Endothelial cell of umbilical vein (primary cell): ENCODE measurements around the gene ARHGAP42. TPM values are rescaled to one million over a fixed set of nuclear protein-coding genes. Genes with fewer than 3 reads are reported as not detected.

Source experiments
- BruUV-seq: library from RNA; stranded (reverse); fragments of 400-500 nt; replicated peaks from 2 replicates; lab custom pipeline; 2021; lab: Mats Ljungman, UMichigan
- CTCF ChIA-PET: fragments of 300-600, 350-600 bp; sonication (Branson Sonifier 250); formaldehyde crosslinking; loops from one replicate; lab custom pipeline; 2021; ENCODE audit warnings: antibody characterized with exemption, inconsistent platforms; lab: Charles Lee
- POLR2A ChIA-PET: fragments of 300-600, 350-600 bp; sonication (Branson Sonifier 250); formaldehyde crosslinking; loops from one replicate; lab custom pipeline; 2021; ENCODE audit warnings: antibody characterized with exemption, inconsistent platforms; lab: Charles Lee
- DNase-seq: peaks from one replicate; pipeline ENCODE4 v3.0.0-alpha.2; 2011; ENCODE audit warnings: low read depth, low spot score
- FAIRE-seq: peaks from 2 replicates; lab custom pipeline; 2011; peaks lifted over from hg19 to GRCh38; lab: Jason Lieb, UNC
- H2AFZ ChIP-seq: 2 replicates; pipeline ENCODE4 v1.6.0; 2012; ENCODE audit warnings: low read depth, low read length, control low read depth, inconsistent platforms
- H3K27ac ChIP-seq: 2 replicates; pipeline ENCODE4 v1.5.1; 2011; ENCODE audit warnings: low read depth, mild to moderate bottlenecking, control low read depth, low read length, moderate library complexity; ENCODE audit not compliant: insufficient read depth
- H3K27me3 ChIP-seq, 2 experiments: 2 replicates each; pipeline versions ENCODE4 v1.6.0 to v1.6.1; 2011; ENCODE audit warnings: low read length in 2 of 2, mixed read lengths in 1 of 2; ENCODE audit not compliant: control insufficient read depth in 2 of 2, insufficient read depth in 2 of 2
- H3K36me3 ChIP-seq, 2 experiments: 2 replicates in 1 of 2; 3 replicates in 1 of 2; pipeline ENCODE4 v1.5.1; 2011; ENCODE audit warnings: low read length in 2 of 2, mild to moderate bottlenecking in 1 of 2, moderate library complexity in 1 of 2; ENCODE audit not compliant: control insufficient read depth in 2 of 2, insufficient read depth in 2 of 2; ENCODE audit errors: extremely low read depth in 1 of 2
- H3K4me1 ChIP-seq: 3 replicates; pipeline ENCODE4 v1.5.1; 2011; ENCODE audit warnings: mild to moderate bottlenecking, low read length; ENCODE audit not compliant: control insufficient read depth, insufficient read depth; ENCODE audit errors: extremely low read depth
- H3K4me2 ChIP-seq: 2 replicates; pipeline ENCODE4 v1.6.1; 2011; ENCODE audit warnings: low read length, control low read depth, mixed read lengths; ENCODE audit not compliant: insufficient read depth
- H3K4me3 ChIP-seq, 3 experiments: fragments of 200-600 bp in 1 of 3; sonication (generic), shearing (Covaris generic) in 1 of 3; replicated peaks in 1 of 3; 2 replicates each; pipeline ENCODE4 v1.5.1; 2011 to 2016; ENCODE audit warnings: control low read depth in 3 of 3, low read length in 3 of 3, mild to moderate bottlenecking in 2 of 3, inconsistent platforms in 1 of 3, low read depth in 1 of 3, moderate library complexity in 1 of 3; ENCODE audit not compliant: insufficient read depth in 1 of 3
- H3K79me2 ChIP-seq: 2 replicates; pipeline ENCODE4 v1.6.0; 2012; ENCODE audit warnings: low read length, inconsistent platforms; ENCODE audit not compliant: control insufficient read depth, insufficient read depth
- H3K9ac ChIP-seq: replicated peaks from 2 replicates; pipeline ENCODE3; 2011; ENCODE audit warnings: low read length, control low read depth; ENCODE audit not compliant: insufficient read depth; ENCODE audit errors: extremely low read depth
- H3K9me1 ChIP-seq: replicated peaks from 3 replicates; pipeline ENCODE4 v1.6.0; 2011; ENCODE audit warnings: mild to moderate bottlenecking, low read length; ENCODE audit not compliant: control insufficient read depth, insufficient read depth; ENCODE audit errors: extremely low read depth
- H3K9me3 ChIP-seq: replicated peaks from 2 replicates; pipeline ENCODE4 v1.5.1; 2012; ENCODE audit warnings: low read length, inconsistent platforms; ENCODE audit not compliant: control insufficient read depth, insufficient read depth
- H4K20me1 ChIP-seq: replicated peaks from 2 replicates; pipeline ENCODE3; 2011; ENCODE audit warnings: mild to moderate bottlenecking, low read length; ENCODE audit not compliant: control insufficient read depth, insufficient read depth; ENCODE audit errors: extremely low read depth
- EZH2 ChIP-seq: IDR thresholded peaks from 2 replicates; pipeline ENCODE4 v1.6.1; 2012; ENCODE audit warnings: borderline replicate concordance, low read depth, mild to moderate bottlenecking, moderate library complexity, low read length, inconsistent platforms; ENCODE audit not compliant: severe bottlenecking
- GATA2 ChIP-seq: IDR thresholded peaks from 2 replicates; pipeline ENCODE4 v1.7.0; 2011; ENCODE audit warnings: low read depth, mild to moderate bottlenecking, moderate library complexity, mixed read lengths, low read length; ENCODE audit not compliant: insufficient read length, insufficient read depth
- MYC ChIP-seq: IDR thresholded peaks from one replicate; pipeline ENCODE4 v1.6.1; 2011; ENCODE audit warnings: mild to moderate bottlenecking, low read depth, low read length
- POLR2A ChIP-seq: IDR thresholded peaks from 2 replicates; pipeline ENCODE4 v1.6.1; 2012; ENCODE audit warnings: low read depth, mild to moderate bottlenecking, control low read depth, low read length
- POLR2AphosphoS5 ChIP-seq: IDR thresholded peaks from 2 replicates; pipeline ENCODE4 v1.6.1; 2012; ENCODE audit warnings: low read depth, mild to moderate bottlenecking, control low read depth, low read length, moderate library complexity; ENCODE audit not compliant: insufficient read depth
- dilution Hi-C: fragments of 300-500 bp; cut with MboI; formaldehyde crosslinking; loops from one replicate; pipeline ENCODE4 v1.15.0; 2019; ENCODE audit warnings: low sequenced_read_pairs; ENCODE audit not compliant: extremely low pct_ligation_motif_present
- intact Hi-C: fragments of 100-400 bp; cut with micrococcal nuclease; formaldehyde crosslinking; loops from one replicate; pipeline ENCODE4 v1.10.0; 2022
- polyA plus RNA-seq, 4 experiments: library from polyadenylated mRNA; depleted of rRNA in 3 of 4; stranded (reverse) in 3 of 4; unstranded in 1 of 4; fragments of >200 nt; gene quantifications; 2 replicates each; pipeline versions ENCODE4 v1.2.1 to v1.2.3, GENCODE V29; 2011 to 2012; ENCODE audit warnings: missing spikeins in 1 of 4
- total RNA-seq: library from RNA; stranded (reverse); gene quantifications from 2 replicates; pipeline ENCODE4 v1.2.3, GENCODE V29; 2021
- TF ChIP-seq, protein P1 (sequence below): IDR thresholded peaks from 2 replicates; pipeline ENCODE4 v1.6.1; 2011; ENCODE audit not compliant: insufficient read depth, insufficient read length
- TF ChIP-seq, protein P2 (sequence below), 2 donors: IDR thresholded peaks; 1 replicate in 1 of 2; 2 replicates in 1 of 2; pipeline ENCODE4 v1.5.1; 2011; ENCODE audit warnings: low read length in 2 of 2, mild to moderate bottlenecking in 2 of 2, moderate library complexity in 2 of 2, control low read depth in 1 of 2, inconsistent platforms in 1 of 2, low read depth in 1 of 2; ENCODE audit not compliant: insufficient read depth in 1 of 2; ENCODE audit errors: extremely low read depth in 1 of 2

ARHGAP42 gene
- total and polyA plus RNA-seq, 2 donors (not counting 3 experiments of a cell fraction or from before 2014, with no cell fraction given), result 1.8 to 2.4 TPM

DNA sequence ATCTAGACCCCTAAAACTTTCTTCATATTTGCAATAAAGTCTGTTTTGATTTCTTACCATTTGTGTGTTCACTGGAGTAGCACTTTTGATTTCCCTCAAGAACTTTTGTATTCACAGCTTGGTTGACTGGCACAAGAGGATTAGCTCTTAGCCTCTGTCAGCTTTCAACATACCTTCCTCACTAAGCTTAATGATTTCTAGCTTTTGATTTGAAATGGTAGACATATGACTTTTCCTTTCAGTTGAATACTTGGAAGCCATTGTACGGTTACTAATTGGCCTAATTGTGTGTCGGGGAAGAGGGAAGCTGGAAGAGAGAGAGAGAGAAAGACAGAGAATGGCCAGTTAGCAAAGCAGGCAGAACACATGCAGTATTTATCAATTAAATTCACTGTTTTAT lies 180.5 kb downstream of the ARHGAP42 start:
- Histone ChIP-seq H3K4me1 (no peaks in the 10 kb centered on the region), H3K27me3 (no peaks in the 10 kb centered on the region), H3K9me1 (no peaks in the 10 kb centered on the region), H4K20me1 (no peaks in the 10 kb centered on the region), H2AFZ (no peak overlapping the region), H3K9me3 (no peaks in the 10 kb centered on the region), H3K4me3 (no peak overlapping the region), H3K79me2 (no peaks in the 10 kb centered on the region), H3K36me3 (no peaks in the 10 kb centered on the region), H3K9ac (no peak overlapping the region), H3K4me2 (no peak overlapping the region), H3K27ac (no peak overlapping the region)
- BruUV-seq, result no TSS peak
- CTCF ChIA-PET, result interaction anchor here (1.1 kb wide), 1 partner anchor 180 kb away, joined by 3 read pairs; no protein-coding TSS in a partner anchor
- dilution Hi-C loops (no loop called here), intact Hi-C loops (no loop called here)
- DNase-seq (no peak), FAIRE-seq (no peak)
- TF ChIP-seq POLR2AphosphoS5 (no peak), GATA2 (no peak), POLR2A (no peak), EZH2 (no peak), MYC (no peak)
- TF ChIP-seq, protein P1, sequence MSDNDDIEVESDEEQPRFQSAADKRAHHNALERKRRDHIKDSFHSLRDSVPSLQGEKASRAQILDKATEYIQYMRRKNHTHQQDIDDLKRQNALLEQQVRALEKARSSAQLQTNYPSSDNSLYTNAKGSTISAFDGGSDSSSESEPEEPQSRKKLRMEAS, result no peak
- TF ChIP-seq, protein P2, sequence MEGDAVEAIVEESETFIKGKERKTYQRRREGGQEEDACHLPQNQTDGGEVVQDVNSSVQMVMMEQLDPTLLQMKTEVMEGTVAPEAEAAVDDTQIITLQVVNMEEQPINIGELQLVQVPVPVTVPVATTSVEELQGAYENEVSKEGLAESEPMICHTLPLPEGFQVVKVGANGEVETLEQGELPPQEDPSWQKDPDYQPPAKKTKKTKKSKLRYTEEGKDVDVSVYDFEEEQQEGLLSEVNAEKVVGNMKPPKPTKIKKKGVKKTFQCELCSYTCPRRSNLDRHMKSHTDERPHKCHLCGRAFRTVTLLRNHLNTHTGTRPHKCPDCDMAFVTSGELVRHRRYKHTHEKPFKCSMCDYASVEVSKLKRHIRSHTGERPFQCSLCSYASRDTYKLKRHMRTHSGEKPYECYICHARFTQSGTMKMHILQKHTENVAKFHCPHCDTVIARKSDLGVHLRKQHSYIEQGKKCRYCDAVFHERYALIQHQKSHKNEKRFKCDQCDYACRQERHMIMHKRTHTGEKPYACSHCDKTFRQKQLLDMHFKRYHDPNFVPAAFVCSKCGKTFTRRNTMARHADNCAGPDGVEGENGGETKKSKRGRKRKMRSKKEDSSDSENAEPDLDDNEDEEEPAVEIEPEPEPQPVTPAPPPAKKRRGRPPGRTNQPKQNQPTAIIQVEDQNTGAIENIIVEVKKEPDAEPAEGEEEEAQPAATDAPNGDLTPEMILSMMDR (IDR thresholded peaks at IDR 0.05; ENCODE audit: extremely low read depth in 1 of 2, insufficient read depth in 1 of 2, low read depth in 1 of 2, low read length in 2 of 2), result no peak
- POLR2A ChIA-PET, result no interaction called here
